HG02943 (cell line): ENCODE results near the gene ASIC3.

ENCODE experiments used
- ATAC-seq: cut with Tn5 transposase; IDR thresholded peaks from one replicate; pipeline ENCODE4 v1.9.1; 2021; ENCODE audit warnings: mild to moderate bottlenecking, low read depth, moderate library complexity; ENCODE audit not compliant: unreplicated experiment

The ASIC3 gene

DNA sequence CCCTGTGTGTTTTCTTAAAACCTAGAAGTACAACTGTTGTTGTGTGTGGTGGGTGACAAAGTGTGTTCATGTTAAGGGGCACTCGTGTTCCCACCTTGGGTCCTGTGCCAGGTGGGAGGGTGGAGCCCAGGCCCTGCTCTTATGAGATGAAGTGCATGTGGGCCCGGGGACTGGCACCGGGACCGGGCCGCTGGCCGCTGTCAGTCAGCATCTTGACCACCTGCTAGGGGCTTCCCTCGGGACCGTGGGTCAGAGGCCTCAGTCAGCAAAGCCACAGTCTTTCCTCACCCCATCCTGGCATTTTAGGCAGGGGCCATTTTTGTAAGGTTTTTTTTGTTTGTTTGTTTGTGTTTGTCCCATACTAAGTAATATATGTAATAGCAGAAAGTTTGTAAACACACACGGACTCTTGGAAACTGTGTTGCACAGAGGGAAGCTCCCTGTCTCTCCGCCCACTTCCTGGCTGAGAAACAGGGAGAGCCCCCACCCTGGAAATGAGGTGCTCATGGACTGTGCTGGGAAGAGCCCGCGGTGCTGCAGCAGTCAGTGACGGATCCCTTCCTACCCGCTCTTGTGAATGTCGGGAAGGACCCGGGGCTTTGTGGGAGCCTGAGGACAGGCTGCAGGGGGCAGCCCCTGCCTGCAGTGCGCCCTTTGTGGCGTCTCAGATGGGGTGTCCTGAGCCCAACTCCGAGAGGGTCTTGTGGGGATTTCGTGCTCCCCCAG, 51.3 kb downstream of the ASIC3 start:
- ATAC-seq = no peak

DNA sequence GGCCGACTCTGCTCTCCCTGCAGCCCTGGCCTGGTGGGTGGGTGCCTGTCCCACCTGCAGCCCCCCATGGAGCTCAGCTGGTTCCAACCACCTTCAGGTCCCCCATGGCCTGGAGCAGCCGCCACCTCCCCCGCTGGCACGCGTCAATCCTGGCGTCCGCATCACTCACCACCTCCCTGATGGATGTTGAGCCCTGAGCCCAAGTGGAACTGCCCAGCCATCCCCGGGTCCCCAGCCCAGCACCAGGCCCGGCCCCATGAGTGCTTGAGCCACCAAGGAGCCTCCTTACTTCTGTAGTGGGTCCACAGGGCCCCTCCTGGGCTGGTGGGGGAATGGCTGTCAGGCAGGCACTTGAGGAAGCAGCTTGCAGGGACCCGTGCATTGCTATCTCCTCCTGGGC, 52.6 kb downstream of the ASIC3 start:
- no peak for ATAC-seq

DNA sequence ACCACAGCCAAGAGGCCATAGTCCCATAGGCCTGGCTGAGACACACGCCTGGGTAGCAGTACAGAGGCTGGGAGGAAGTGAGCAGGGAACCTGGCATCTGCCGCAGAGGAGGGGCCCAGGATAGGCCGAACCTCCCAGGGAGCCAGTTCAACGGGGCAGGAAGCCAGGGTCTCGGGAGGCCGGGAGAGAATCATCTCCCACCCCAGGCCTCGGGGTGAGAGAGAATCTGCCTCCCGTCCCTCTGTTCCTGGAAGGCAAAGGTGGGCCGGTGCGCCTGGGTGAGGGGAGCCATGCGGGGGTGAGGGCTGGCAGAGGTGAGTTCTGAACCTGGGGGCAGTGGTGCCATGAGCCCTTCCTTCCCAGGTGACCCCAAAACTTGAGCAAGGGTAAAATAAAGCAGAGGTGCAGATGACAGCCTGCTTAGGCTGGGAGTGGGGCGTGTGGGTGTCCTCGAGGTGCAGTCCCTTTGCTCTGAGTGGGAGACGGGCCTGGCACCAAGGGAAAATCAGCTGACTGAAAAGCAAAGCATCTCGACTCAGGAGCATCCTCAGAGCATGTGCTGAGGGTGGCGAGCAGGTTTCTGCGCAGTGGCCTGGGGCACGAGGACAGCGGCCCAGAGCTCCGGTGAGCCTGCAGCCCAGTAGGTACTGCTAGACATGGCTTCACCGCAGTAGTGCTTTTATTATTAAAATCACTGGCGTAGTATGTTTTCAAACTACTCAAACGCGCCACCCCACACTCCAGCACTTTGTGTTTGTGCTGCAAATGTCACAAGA, 53.5 kb downstream of the ASIC3 start:
- no peak for ATAC-seq
